Fibroblast of mammary gland (primary cell): ENCODE measurements around the gene AATK.

Experiments used
- DNase-seq: peaks from one replicate; pipeline ENCODE4 v3.0.0-alpha.2; 2010; ENCODE audit warnings: low read depth
- H3K4me3 ChIP-seq: 2 replicates; pipeline ENCODE4 v1.5.1; 2011; ENCODE audit warnings: low read depth, mild to moderate bottlenecking, low read length, moderate library complexity; ENCODE audit not compliant: control insufficient read depth
- TF ChIP-seq, protein P1 (sequence below): conservative IDR thresholded peaks from 2 replicates; pipeline ENCODE4 v1.5.1; 2011; ENCODE audit warnings: low read depth, low read length, inconsistent platforms; ENCODE audit not compliant: control insufficient read depth, insufficient read depth

Gene AATK

GRCh38 chr17:81108220-81108619 lies 57.8 kb downstream of the AATK start:
- no peak overlapping the region for H3K4me3 ChIP-seq
- no peak for DNase-seq
- TF ChIP-seq, protein P1, sequence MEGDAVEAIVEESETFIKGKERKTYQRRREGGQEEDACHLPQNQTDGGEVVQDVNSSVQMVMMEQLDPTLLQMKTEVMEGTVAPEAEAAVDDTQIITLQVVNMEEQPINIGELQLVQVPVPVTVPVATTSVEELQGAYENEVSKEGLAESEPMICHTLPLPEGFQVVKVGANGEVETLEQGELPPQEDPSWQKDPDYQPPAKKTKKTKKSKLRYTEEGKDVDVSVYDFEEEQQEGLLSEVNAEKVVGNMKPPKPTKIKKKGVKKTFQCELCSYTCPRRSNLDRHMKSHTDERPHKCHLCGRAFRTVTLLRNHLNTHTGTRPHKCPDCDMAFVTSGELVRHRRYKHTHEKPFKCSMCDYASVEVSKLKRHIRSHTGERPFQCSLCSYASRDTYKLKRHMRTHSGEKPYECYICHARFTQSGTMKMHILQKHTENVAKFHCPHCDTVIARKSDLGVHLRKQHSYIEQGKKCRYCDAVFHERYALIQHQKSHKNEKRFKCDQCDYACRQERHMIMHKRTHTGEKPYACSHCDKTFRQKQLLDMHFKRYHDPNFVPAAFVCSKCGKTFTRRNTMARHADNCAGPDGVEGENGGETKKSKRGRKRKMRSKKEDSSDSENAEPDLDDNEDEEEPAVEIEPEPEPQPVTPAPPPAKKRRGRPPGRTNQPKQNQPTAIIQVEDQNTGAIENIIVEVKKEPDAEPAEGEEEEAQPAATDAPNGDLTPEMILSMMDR: no peak

DNA sequence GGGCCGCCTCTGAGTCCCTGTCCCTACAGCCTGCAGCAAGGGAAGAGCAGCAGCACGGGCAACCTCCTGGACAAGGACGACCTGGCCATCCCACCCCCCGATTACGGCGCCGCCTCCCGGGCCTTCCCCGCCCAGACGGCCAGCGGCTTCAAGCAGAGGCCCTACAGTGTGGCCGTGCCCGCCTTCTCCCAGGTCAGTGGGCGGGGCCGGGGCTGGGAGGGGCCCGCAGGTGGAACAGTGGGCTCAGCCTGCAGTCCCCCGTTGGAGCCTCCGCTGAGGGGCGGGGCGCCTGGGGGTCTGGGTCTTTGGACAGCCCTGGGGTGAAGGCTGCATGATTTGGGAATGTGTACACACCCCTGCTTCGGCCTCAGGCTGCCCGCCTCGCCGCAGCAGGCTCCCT lies 59.3 kb downstream of the AATK start:
- no peak overlapping the region for H3K4me3 ChIP-seq
- TF ChIP-seq, protein P1: no peak
- DNase-seq: no peak

DNA sequence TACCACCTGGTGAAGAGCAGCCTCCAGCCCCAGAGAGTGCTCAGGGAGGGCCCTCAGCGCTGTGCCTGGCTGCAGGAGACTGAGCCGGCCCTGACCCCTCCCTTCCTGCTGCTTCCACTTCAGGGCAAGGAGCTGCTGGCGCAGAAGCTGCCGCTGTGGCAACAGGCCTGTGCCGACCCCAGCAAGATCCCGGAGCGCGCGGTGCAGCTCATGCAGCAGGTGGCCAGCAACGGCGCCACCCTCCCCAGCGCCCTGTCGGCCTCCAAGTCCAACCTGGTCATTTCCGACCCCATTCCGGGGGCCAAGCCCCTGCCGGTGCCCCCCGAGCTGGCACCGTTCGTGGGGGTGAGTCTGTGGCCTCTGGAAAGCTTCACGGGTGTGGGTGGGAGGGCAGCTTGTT lies 62.6 kb downstream of the AATK start:
- no peak overlapping the region for H3K4me3 ChIP-seq
- TF ChIP-seq, protein P1: no peak
- no peak for DNase-seq

DNA sequence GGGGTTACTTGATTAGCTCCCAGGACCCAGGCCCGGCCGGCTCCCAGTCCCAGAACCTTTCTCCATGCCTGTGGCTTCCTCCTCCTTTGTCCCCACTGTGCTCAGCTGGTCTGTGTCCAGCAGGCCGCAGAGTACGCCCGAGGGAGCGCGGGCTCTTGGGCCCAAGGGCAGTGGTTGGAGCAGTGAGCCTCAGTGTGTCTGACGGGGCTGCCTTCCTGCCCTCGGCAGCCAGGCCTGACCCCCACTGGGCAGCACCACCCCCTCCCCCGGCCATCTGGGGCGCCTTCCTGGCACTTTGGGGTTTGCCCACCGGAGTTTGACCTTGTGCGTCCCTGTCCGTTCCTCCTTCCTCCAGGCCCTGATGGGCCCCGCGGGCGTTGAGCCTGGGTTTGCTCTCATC lies 63.2 kb downstream of the AATK start:
- TF ChIP-seq, protein P1: no peak
- no peak overlapping the region for H3K4me3 ChIP-seq
- no peak for DNase-seq

DNA sequence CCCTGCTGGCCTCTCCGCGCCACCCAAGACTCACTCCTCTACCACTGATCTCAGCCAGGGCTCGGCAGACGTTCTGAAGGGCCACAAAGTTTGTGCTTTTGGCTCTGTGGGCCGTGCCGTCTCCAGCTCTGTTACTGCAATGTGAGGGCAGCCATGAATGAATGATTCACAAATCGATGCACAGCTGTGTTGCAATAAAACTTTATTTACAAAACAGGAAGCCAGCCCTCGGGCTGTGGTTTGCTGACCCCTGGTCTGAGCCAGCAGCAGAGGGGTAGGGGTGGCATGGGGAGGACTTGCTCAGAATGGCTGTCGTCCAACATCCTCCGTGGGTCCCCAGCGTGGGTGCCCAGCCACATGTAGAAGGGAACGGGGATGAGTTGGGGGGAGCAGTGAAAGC lies 63.7 kb downstream of the AATK start:
- no peak overlapping the region for H3K4me3 ChIP-seq
- TF ChIP-seq, protein P1: no peak
- DNase-seq: no peak

DNA sequence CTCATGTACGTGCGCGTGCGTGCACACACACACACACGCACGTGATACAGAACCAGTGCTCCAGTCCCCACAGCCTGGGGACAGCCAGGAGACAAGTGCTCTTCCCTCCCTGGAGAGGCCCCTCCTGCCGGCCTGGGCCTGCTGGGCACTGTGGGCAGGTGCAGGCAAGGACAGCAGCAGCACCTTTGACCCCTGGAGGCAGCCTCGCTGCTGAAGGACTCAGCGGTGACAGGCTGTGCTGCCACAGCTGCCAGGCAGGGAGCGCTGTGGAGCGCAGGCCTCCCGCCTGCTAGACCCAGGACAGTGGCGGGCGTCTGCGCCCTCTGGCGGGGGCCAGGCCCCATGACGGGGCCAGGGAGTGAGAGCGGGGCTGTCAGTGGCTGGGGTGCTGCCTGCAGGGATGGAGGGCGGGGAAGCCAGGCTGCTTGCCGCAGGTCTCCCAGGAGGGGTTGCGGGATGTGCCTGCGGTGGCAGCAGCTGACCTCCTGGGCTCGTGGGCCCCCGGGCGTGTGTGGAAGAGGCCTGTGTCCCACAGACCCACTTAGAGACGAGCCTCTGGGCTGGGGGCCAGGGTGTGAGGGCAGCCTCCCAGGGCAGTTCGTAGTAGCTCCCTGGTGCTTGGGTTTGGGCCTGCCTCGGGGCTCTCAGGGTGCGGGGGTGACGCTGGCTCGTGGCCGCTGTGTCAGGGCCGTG lies 64.3 kb downstream of the AATK start:
- DNase-seq: peak; percentile 73
- TF ChIP-seq, protein P1: peak; percentile 99
- no peak overlapping the region for H3K4me3 ChIP-seq

GRCh38 chr17:81100668-81101067 lies 65.4 kb downstream of the AATK start:
- DNase-seq: no peak
- no peak overlapping the region for H3K4me3 ChIP-seq
- TF ChIP-seq, protein P1: no peak
